Measurements from ENCODE around the gene RRP36.

RRP36 gene

GRCh38 chr6:43009124-43009523 lies 12.3 kb upstream of the RRP36 start:
- DNase-seq = no peak

- DNase-seq = no peak
These were observed 10.2 kb upstream of the RRP36 start for GRCh38 chr6:43011207-43011606.

- no peak for DNase-seq
These were observed 9.1 kb upstream of the RRP36 start for GRCh38 chr6:43012364-43012763.

- DNase-seq = no peak
These were observed 8.2 kb upstream of the RRP36 start for GRCh38 chr6:43013097-43013842.

- peak; percentile 99 for DNase-seq
These were observed 7.5 kb upstream of the RRP36 start, which contains the start of the genes KLHDC3 and MEA1 for GRCh38 chr6:43013843-43014433. Gene KLHDC3 (plus strand): TSS chr6:43014249. CDS start chr6:43017193, 2,944 bp downstream. Gene MEA1 (minus strand): TSS chr6:43013946. CDS start chr6:43013813, 133 bp downstream.

- peak in 1 of 2 donors; percentile 63 for DNase-seq
These were observed 7.0 kb upstream of the RRP36 start for GRCh38 chr6:43014434-43014909.

- DNase-seq = no peak
These were observed 5.1 kb upstream of the RRP36 start for GRCh38 chr6:43016176-43016942.

- DNase-seq = no peak
These were observed 4.5 kb upstream of the RRP36 start for GRCh38 chr6:43016943-43017334.

- no peak for DNase-seq
These were observed 2.3 kb upstream of the RRP36 start for GRCh38 chr6:43019152-43019551.

GRCh38 chr6:43020052-43020705 lies 1.2 kb upstream of the RRP36 start:
- DNase-seq = no peak

- DNase-seq = no peak
These were observed 576 bp upstream of the RRP36 start for GRCh38 chr6:43020847-43021246.

- no peak for DNase-seq
These were observed 3.0 kb downstream of the RRP36 start for GRCh38 chr6:43024436-43024835.

- no peak for DNase-seq
These were observed 4.9 kb downstream of the RRP36 start for GRCh38 chr6:43026365-43026764.

GRCh38 chr6:43029120-43029519 lies 7.7 kb downstream of the RRP36 start:
- DNase-seq = no peak

- DNase-seq = no peak
These were observed 10.9 kb downstream of the RRP36 start for GRCh38 chr6:43032326-43032725.

- no peak for DNase-seq
These were observed 12.2 kb downstream of the RRP36 start for GRCh38 chr6:43033496-43034189.

GRCh38 chr6:43034190-43034525 lies 12.7 kb downstream of the RRP36 start:
- DNase-seq = no peak

- no peak for DNase-seq
These were observed 14.2 kb downstream of the RRP36 start for GRCh38 chr6:43035495-43036194.

- DNase-seq = no peak
These were observed 15.3 kb downstream of the RRP36 start for GRCh38 chr6:43036712-43037111.

- no peak for DNase-seq
These were observed 15.8 kb downstream of the RRP36 start for GRCh38 chr6:43037197-43037596.

GRCh38 chr6:43037706-43038105 lies 16.3 kb downstream of the RRP36 start:
- DNase-seq = no peak

- no peak for DNase-seq
These were observed 17.3 kb downstream of the RRP36 start for GRCh38 chr6:43038727-43039126.

Data from hippocampal formation (tissue), 2 donors.